CD4-positive, alpha-beta T cell treated with Interleukin-10 for 1 hour (primary cell): ENCODE data around the gene CBX2.

Source experiments
- DNase-seq: peaks from one replicate; pipeline ENCODE4 v3.0.0-alpha.2; 2020

The CBX2 gene

GRCh38 chr17:79789943-79790804 is 12.2 kb downstream of the CBX2 start:
- peak; percentile 42 for DNase-seq

GRCh38 chr17:79790805-79791734 is 13.1 kb downstream of the CBX2 start:
- no peak for DNase-seq

- no peak for DNase-seq
These were observed 13.8 kb downstream of the CBX2 start for GRCh38 chr17:79791735-79792161.

GRCh38 chr17:79792341-79792871 is 14.5 kb downstream of the CBX2 start:
- DNase-seq, result no peak

GRCh38 chr17:79792984-79793923 is 15.3 kb downstream of the CBX2 start:
- DNase-seq, result no peak

GRCh38 chr17:79793924-79794304 is 16.0 kb downstream of the CBX2 start:
- no peak for DNase-seq

GRCh38 chr17:79794659-79795511 is 16.9 kb downstream of the CBX2 start:
- DNase-seq, result no peak

- no peak for DNase-seq
These were observed 18.0 kb downstream of the CBX2 start for GRCh38 chr17:79795795-79796443.

GRCh38 chr17:79796444-79796762 is 18.5 kb downstream of the CBX2 start:
- DNase-seq, result no peak

- DNase-seq, result peak; percentile 99
These were observed 19.0 kb downstream of the CBX2 start, which contains the start of gene CBX8 for GRCh38 chr17:79796763-79797491. Gene CBX8, minus strand, starts transcription at chr17:79797077. Its CDS starts 79 bp downstream, at chr17:79796998.

- no peak for DNase-seq
These were observed 19.7 kb downstream of the CBX2 start for GRCh38 chr17:79797492-79798298.

- DNase-seq, result peak; percentile 27
These were observed 20.6 kb downstream of the CBX2 start for GRCh38 chr17:79798299-79799173.

GRCh38 chr17:79799174-79799537 is 21.2 kb downstream of the CBX2 start:
- DNase-seq, result no peak

- DNase-seq, result peak; percentile 30
These were observed 21.8 kb downstream of the CBX2 start for GRCh38 chr17:79799538-79800324.

- peak; percentile 58 for DNase-seq
These were observed 22.6 kb downstream of the CBX2 start for GRCh38 chr17:79800325-79801155.
